ENCODE data around the gene SP3. TPM values are rescaled to one million over a fixed set of nuclear protein-coding genes. Genes with fewer than 3 reads are reported as not detected.

SP3 gene
- total RNA-seq, 1 donor from 2014 or later: 73.6 TPM

- no peak for DNase-seq (ENCODE audit: low read depth)
Observed at GRCh38 chr2:173860082-173860481, 105.1 kb downstream of the SP3 start.

DNA sequence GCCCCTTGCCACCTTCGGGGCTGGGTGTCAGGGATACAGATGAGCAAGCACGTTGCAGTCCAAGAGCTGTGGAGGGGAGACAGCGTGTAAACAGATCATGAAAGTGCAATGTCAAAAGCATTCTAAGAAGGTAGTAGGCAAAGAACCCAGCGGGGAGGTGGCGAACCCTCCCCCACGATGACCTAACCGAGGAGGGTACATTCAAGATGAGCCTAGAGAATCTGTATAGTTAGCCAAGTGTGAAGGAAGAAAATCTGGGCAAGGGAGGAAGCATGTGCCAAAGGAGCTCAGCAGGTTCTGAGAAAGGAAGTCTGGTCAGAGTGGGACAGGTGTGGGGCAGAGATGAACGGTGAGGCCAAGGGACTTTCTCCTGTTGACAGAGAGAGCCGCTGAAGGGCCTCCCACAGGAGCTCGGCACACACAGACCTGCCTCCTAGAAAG, 106.9 kb downstream of the SP3 start:
- no peak for DNase-seq (ENCODE audit: low read depth)

All from myocyte (in vitro differentiated cells).